B cell (primary cell): ENCODE data around the gene STEAP1.

ENCODE experiments used
- EZH2 ChIP-seq: IDR thresholded peaks from 2 replicates; pipeline ENCODE4 v1.6.1; 2012; ENCODE audit warnings: borderline replicate concordance, low read depth, mild to moderate bottlenecking, moderate library complexity, low read length; ENCODE audit not compliant: insufficient read depth, poor library complexity, severe bottlenecking
- TF ChIP-seq, protein P1 (sequence below): fragments of 200-600 bp; IDR thresholded peaks from one replicate; pipeline ENCODE4 v1.8.0; 2022; ENCODE audit warnings: antibody characterized with exemption, mild to moderate bottlenecking

DNA sequence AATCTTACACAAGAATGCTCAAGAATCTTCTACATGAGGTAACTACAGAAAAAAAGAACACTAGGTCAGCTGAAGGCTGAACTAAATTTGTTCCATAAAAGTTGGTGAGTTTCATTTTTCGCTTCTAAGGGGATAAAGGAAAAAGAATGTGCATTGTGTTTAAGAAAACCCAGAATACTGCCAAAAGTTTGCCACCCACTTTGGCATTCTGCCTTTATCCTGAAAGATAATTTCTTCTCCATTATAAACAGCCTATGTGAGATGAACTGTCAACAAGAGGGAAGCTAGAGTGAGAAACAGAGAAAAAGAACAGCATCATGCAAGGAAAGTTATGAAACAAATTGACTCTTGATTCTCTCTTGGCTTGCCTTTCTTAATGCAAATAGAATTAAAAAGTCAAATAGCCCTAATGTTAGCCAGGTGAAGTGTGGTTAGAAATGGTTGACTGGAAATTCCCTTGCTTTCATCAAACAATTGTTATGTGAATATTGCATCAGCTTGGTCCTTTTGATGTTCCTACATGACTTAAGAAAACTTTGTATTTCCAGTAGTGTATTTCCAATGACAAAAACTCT, 25.8 kb downstream of the STEAP1 start:
- TF ChIP-seq, protein P1, sequence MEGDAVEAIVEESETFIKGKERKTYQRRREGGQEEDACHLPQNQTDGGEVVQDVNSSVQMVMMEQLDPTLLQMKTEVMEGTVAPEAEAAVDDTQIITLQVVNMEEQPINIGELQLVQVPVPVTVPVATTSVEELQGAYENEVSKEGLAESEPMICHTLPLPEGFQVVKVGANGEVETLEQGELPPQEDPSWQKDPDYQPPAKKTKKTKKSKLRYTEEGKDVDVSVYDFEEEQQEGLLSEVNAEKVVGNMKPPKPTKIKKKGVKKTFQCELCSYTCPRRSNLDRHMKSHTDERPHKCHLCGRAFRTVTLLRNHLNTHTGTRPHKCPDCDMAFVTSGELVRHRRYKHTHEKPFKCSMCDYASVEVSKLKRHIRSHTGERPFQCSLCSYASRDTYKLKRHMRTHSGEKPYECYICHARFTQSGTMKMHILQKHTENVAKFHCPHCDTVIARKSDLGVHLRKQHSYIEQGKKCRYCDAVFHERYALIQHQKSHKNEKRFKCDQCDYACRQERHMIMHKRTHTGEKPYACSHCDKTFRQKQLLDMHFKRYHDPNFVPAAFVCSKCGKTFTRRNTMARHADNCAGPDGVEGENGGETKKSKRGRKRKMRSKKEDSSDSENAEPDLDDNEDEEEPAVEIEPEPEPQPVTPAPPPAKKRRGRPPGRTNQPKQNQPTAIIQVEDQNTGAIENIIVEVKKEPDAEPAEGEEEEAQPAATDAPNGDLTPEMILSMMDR = no peak
- no peak for TF ChIP-seq EZH2
